BE2C (cell line): Measurements from ENCODE around the gene SEMA3A.

Source experiments
- DNase-seq: peaks from one replicate; pipeline ENCODE4 v3.0.0-alpha.2; 2020
- H3K27me3 ChIP-seq: fragments of 250-450 bp; sonication (Bioruptor Pico); 2 replicates; pipeline ENCODE4 v1.5.1; 2020; ENCODE audit warnings: mild to moderate bottlenecking
- H3K36me3 ChIP-seq: fragments of 250-450 bp; sonication (Bioruptor Pico); 2 replicates; pipeline ENCODE4 v1.5.1; 2020; ENCODE audit warnings: mild to moderate bottlenecking
- H3K4me1 ChIP-seq: fragments of 250-450 bp; sonication (Bioruptor Pico); 2 replicates; pipeline ENCODE4 v1.5.1; 2020
- H3K4me3 ChIP-seq: 2 replicates; pipeline ENCODE4 v1.5.1; 2011; ENCODE audit warnings: low read depth, low read length
- H3K9me3 ChIP-seq: fragments of 250-450 bp; sonication (Bioruptor Pico); 2 replicates; pipeline ENCODE4 v1.5.1; 2020
- TF ChIP-seq, protein P1 (sequence below): IDR thresholded peaks from 2 replicates; pipeline ENCODE4 v1.5.1; 2012; ENCODE audit warnings: mild to moderate bottlenecking, low read depth, low read length

SEMA3A gene

DNA sequence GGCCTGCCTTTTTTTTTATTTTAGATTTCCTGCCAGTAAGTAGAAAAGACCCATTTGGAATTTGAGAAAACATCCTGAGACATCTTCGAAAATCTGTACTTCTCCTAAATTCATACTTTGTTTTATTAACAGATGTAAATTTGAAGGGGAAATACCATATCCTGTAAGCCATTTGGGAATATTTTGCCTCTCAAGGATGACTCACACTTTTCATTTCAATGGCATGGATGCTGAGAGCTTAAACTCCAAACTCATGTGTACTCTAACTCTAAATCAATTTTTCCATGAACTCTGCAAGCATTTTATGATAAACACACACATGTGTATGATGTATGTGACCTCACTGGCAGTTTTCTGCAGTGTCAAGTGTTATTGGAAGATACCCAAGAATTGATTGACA lies 89.0 kb downstream of the SEMA3A start:
- Histone ChIP-seq H3K9me3 (no peaks in the 10 kb centered on the region), H3K4me1 (peaks cover 16% of the 10 kb centered on the region), H3K4me3 (no peak overlapping the region), H3K36me3 (no peaks in the 10 kb centered on the region), H3K27me3 (no peaks in the 10 kb centered on the region)
- DNase-seq, result no peak
- TF ChIP-seq, protein P1, sequence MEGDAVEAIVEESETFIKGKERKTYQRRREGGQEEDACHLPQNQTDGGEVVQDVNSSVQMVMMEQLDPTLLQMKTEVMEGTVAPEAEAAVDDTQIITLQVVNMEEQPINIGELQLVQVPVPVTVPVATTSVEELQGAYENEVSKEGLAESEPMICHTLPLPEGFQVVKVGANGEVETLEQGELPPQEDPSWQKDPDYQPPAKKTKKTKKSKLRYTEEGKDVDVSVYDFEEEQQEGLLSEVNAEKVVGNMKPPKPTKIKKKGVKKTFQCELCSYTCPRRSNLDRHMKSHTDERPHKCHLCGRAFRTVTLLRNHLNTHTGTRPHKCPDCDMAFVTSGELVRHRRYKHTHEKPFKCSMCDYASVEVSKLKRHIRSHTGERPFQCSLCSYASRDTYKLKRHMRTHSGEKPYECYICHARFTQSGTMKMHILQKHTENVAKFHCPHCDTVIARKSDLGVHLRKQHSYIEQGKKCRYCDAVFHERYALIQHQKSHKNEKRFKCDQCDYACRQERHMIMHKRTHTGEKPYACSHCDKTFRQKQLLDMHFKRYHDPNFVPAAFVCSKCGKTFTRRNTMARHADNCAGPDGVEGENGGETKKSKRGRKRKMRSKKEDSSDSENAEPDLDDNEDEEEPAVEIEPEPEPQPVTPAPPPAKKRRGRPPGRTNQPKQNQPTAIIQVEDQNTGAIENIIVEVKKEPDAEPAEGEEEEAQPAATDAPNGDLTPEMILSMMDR, result no peak

DNA sequence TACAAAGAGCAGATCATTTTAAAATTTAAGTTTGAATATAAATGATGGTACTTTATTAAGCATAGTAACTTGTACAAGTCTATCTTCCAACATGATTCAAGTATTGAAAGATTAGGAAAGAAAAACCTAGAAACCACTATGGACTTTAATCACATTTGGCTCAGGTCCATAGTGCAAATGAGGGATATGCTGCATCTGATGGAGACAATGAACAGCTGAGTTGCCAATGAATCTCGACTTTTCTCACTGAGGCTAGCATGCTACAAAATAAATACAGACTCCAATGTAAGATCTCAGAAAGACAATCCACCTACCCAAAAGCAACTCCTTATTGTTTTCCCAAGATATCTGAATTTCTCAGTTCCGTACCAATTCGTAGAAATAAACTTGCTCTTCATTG lies 89.8 kb downstream of the SEMA3A start:
- no peak overlapping the region for H3K4me3 ChIP-seq
- DNase-seq, result no peak
- H3K27me3 ChIP-seq, result no peaks in the 10 kb centered on the region
- H3K9me3 ChIP-seq, result no peaks in the 10 kb centered on the region
- H3K36me3 ChIP-seq, result no peaks in the 10 kb centered on the region
- peaks cover 16% of the 10 kb centered on the region for H3K4me1 ChIP-seq
- TF ChIP-seq, protein P1, result no peak

DNA sequence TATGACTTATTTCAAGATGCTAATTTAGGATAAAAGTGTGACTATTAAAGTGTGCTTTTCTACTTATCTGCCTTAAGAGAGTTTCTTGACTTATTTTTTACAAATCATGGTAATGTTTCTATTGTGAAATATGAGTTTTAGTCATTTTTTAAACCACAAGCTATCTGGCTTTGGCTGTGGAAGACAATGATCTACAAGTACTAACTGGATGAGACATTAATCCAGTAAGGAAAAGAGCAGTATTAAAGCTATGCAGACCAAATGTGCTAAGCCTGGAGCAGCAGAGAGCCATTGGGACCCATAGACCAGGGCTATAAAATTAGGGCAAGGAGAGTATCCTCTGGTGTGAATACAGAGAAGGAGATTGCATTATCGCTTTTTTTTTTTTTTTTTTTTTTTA lies 92.4 kb downstream of the SEMA3A start:
- TF ChIP-seq, protein P1, result no peak
- DNase-seq, result no peak
- H3K36me3 ChIP-seq, result no peaks in the 10 kb centered on the region
- no peak overlapping the region for H3K4me3 ChIP-seq
- no peaks in the 10 kb centered on the region for H3K27me3 ChIP-seq
- H3K4me1 ChIP-seq, result peaks cover 16% of the 10 kb centered on the region
- no peaks in the 10 kb centered on the region for H3K9me3 ChIP-seq

DNA sequence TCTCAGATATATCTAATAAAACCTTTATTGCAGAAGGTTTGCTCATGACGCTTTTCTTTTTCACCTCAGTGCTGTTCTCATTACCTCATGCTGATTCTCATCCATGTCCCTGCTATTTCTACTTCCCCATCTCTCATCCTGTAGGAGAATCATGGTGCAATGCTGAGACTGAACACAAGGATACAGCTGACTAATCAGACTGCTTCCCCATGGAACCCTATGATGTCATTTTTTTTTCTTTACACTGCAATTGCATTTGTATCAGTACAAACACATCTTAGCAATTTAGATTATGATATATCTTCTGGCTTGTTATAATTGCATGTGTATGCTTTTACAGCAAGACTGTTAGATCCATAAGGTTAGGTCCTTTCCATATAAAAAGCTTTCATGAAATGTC lies 93.7 kb downstream of the SEMA3A start:
- Histone ChIP-seq H3K4me3 (no peak overlapping the region), H3K36me3 (no peaks in the 10 kb centered on the region), H3K9me3 (no peaks in the 10 kb centered on the region), H3K27me3 (no peaks in the 10 kb centered on the region), H3K4me1 (peaks cover 9% of the 10 kb centered on the region)
- DNase-seq, result no peak
- TF ChIP-seq, protein P1, result peak; percentile 45

DNA sequence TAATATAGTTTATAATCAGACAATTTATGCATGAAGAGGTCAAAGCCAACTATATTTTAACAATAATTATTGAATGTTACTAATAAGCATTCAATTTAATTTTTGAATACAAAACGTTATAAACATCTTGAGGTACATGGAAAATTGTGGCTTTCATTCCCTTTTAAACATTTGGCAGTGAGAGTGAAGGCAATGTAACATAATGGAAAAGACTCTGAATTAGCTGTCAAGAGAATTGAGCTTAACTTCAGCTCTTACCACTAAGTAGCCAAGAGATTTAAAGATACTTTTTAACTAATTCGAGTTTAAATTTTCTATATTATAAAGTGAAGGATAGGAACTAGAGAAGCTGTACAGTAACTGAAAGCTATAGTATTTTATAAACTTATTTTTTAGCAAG lies 98.6 kb downstream of the SEMA3A start:
- DNase-seq, result no peak

DNA sequence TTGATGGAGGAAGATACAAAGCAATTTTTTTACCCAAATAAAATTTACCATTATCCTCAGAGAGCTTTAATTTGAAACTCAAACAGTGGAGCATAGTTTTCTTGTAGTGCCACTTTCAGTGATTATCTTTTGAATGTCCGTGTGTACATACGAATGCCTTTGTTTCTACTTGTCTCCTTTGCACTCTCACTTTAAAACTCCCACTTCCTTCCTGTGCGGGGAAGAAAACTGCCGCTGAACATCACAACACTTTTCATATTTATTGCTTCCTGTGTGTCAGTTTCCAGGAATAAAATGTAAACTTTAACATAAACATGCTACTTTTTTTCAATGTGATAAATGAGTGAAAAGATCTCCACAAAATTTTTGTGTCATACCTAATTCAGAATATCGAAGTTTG lies 102.4 kb downstream of the SEMA3A start:
- Histone ChIP-seq H3K4me3 (no peak overlapping the region), H3K4me1 (peaks cover 3% of the 10 kb centered on the region), H3K36me3 (no peaks in the 10 kb centered on the region), H3K27me3 (no peaks in the 10 kb centered on the region), H3K9me3 (no peaks in the 10 kb centered on the region)
- TF ChIP-seq, protein P1, result no peak
- DNase-seq, result no peak

More for the DNA sequence above, 98.6 kb downstream of the SEMA3A start:
- Histone ChIP-seq H3K27me3 (no peaks in the 10 kb centered on the region), H3K9me3 (no peaks in the 10 kb centered on the region), H3K36me3 (no peaks in the 10 kb centered on the region), H3K4me1 (peaks cover 3% of the 10 kb centered on the region), H3K4me3 (no peak overlapping the region)
- TF ChIP-seq, protein P1, result no peak
